Loucy (cell line): ENCODE data around the gene FSIP1.

Experiments used
- H2AFZ ChIP-seq: fragments of 200-600 bp; sonication (generic); 2 replicates; pipeline ENCODE4 v1.6.0; 2016; ENCODE audit warnings: antibody characterized with exemption, mild to moderate bottlenecking, low read length, moderate library complexity
- H3F3A ChIP-seq: fragments of 200-600 bp; 2 replicates; pipeline ENCODE4 v1.6.0; 2016; ENCODE audit warnings: antibody characterized with exemption, low read depth, mild to moderate bottlenecking
- H3K27me3 ChIP-seq: fragments of 200-600 bp; sonication (generic); 2 replicates; pipeline ENCODE4 v1.6.1; 2014; ENCODE audit warnings: low read length, mild to moderate bottlenecking; ENCODE audit not compliant: insufficient read depth, poor library complexity, severe bottlenecking
- H3K36me3 ChIP-seq: fragments of 200-600 bp; sonication (generic); 2 replicates; pipeline ENCODE4 v1.6.1; 2016; ENCODE audit warnings: low read length; ENCODE audit not compliant: insufficient read depth
- H3K4me1 ChIP-seq: fragments of 200-600 bp; sonication (generic); 2 replicates; pipeline ENCODE4 v1.5.1; 2014; ENCODE audit warnings: low read length, mild to moderate bottlenecking; ENCODE audit not compliant: insufficient read depth, poor library complexity, severe bottlenecking
- H3K4me2 ChIP-seq: fragments of 200-600 bp; sonication (generic); 2 replicates; pipeline ENCODE4 v1.6.0; 2014; ENCODE audit warnings: antibody characterized with exemption, low read length, low read depth, mild to moderate bottlenecking; ENCODE audit not compliant: poor library complexity, severe bottlenecking
- H3K4me3 ChIP-seq: fragments of 200-600 bp; sonication (generic); 2 replicates; pipeline ENCODE4 v1.5.1; 2014; ENCODE audit warnings: low read length, mild to moderate bottlenecking, mixed read lengths; ENCODE audit not compliant: poor library complexity, severe bottlenecking
- H3K79me2 ChIP-seq: fragments of 200-600 bp; sonication (generic); 2 replicates; pipeline ENCODE4 v1.6.1; 2014; ENCODE audit warnings: low read length; ENCODE audit not compliant: insufficient read depth
- H3K9ac ChIP-seq: fragments of 200-600 bp; sonication (generic); 2 replicates; pipeline ENCODE4 v1.6.0; 2014; ENCODE audit warnings: mild to moderate bottlenecking, low read depth, low read length, moderate library complexity; ENCODE audit not compliant: poor library complexity, severe bottlenecking
- H3K9me2 ChIP-seq: fragments of 200-600 bp; sonication (generic); replicated peaks from 2 replicates; pipeline ENCODE4 v1.6.1; 2016; ENCODE audit warnings: low read depth, low read length, mixed read lengths
- H3K9me3 ChIP-seq: fragments of 200-600 bp; sonication (generic); 2 replicates; pipeline ENCODE4 v1.6.1; 2014; ENCODE audit warnings: mild to moderate bottlenecking, antibody characterized with exemption, low read length, low read depth; ENCODE audit not compliant: insufficient read depth
- H4K20me1 ChIP-seq: fragments of 200-600 bp; sonication (generic); 2 replicates; pipeline ENCODE4 v1.6.0; 2014; ENCODE audit warnings: antibody characterized with exemption, low read length, mild to moderate bottlenecking; ENCODE audit not compliant: insufficient read depth, poor library complexity, severe bottlenecking
- CTCF ChIP-seq: fragments of 200-600 bp; sonication (generic); conservative IDR thresholded peaks from 2 replicates; pipeline ENCODE4 v1.5.1; 2014; ENCODE audit warnings: mild to moderate bottlenecking, antibody characterized with exemption, low read length
- EZH2phosphoT487 ChIP-seq: fragments of 200-600 bp; IDR thresholded peaks from 2 replicates; pipeline ENCODE4 v1.6.1; 2018; ENCODE audit warnings: antibody characterized with exemption, mild to moderate bottlenecking, moderate library complexity, borderline replicate concordance

FSIP1 gene

GRCh38 chr15:39587096-39587721 is 195.4 kb downstream of the FSIP1 start:
- Histone ChIP-seq H2AFZ (no peak overlapping the region), H3K36me3 (no peaks in the 10 kb centered on the region), H3K9me2 (no peaks in the 10 kb centered on the region), H3K4me1 (peaks cover 10% of the 10 kb centered on the region), H3K9me3 (no peaks in the 10 kb centered on the region), H3K27me3 (no peaks in the 10 kb centered on the region), H3F3A (no peaks in the 10 kb centered on the region), H3K4me3 (no peak overlapping the region), H3K9ac (no peak overlapping the region), H3K79me2 (no peaks in the 10 kb centered on the region), H4K20me1 (no peaks in the 10 kb centered on the region), H3K4me2 (no peak overlapping the region)
- TF ChIP-seq EZH2phosphoT487 (no peak), CTCF (no peak)

GRCh38 chr15:39586387-39587095 is 196.1 kb downstream of the FSIP1 start:
- Histone ChIP-seq H4K20me1 (no peaks in the 10 kb centered on the region), H3K9ac (no peak overlapping the region), H3K36me3 (no peaks in the 10 kb centered on the region), H3F3A (no peaks in the 10 kb centered on the region), H3K4me2 (no peak overlapping the region), H3K27me3 (no peaks in the 10 kb centered on the region), H3K9me3 (no peaks in the 10 kb centered on the region), H3K9me2 (no peaks in the 10 kb centered on the region), H2AFZ (no peak overlapping the region), H3K4me1 (peaks cover 10% of the 10 kb centered on the region), H3K4me3 (no peak overlapping the region), H3K79me2 (no peaks in the 10 kb centered on the region)
- TF ChIP-seq EZH2phosphoT487 (no peak), CTCF (no peak)

- H3K36me3 ChIP-seq: no peaks in the 10 kb centered on the region
- peak overlapping the region; percentile 17 for H3K4me2 ChIP-seq
- H3K9ac ChIP-seq: no peak overlapping the region
- H2AFZ ChIP-seq: no peak overlapping the region
- H3K9me3 ChIP-seq: no peaks in the 10 kb centered on the region
- H4K20me1 ChIP-seq: no peaks in the 10 kb centered on the region
- TF ChIP-seq CTCF (no peak), EZH2phosphoT487 (no peak)
- H3K4me1 ChIP-seq: peaks cover 10% of the 10 kb centered on the region
- no peaks in the 10 kb centered on the region for H3K27me3 ChIP-seq
- no peaks in the 10 kb centered on the region for H3K79me2 ChIP-seq
- no peak overlapping the region for H3K4me3 ChIP-seq
- no peaks in the 10 kb centered on the region for H3K9me2 ChIP-seq
- no peaks in the 10 kb centered on the region for H3F3A ChIP-seq
Observed at GRCh38 chr15:39585871-39586301, 196.8 kb downstream of the FSIP1 start.
